ENCODE data around the gene DIAPH2. TPM values are rescaled to one million over a fixed set of nuclear protein-coding genes. Genes with fewer than 3 reads are reported as not detected.

The DIAPH2 gene
- total RNA-seq, 1 experiment from 2014 or later, result 10.9 TPM

DNA sequence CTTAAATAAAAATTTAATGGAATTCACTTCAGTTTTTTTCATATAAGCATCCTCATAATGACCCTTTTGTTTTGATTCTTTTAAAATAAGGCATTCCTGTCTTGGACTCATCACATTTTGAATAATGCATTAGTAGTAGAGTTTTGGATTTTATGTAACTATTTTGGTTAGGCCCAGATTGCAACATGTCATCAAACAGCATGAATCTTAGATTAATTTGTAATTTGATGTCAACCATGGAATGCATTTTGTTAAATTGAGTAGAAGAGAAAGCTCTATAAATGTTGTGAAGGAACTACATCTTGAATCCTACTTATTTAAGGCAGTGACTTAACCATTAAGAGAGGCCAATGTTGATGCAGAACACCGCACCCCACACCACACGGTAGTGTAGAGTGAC lies 3.1 kb downstream of the DIAPH2 start:
- DNase-seq (ENCODE audit: low read depth, low spot score) (no peak), ATAC-seq (no peak)
- H3K79me2 ChIP-seq (ENCODE audit: insufficient read depth, low read length), result peaks cover 30% of the 10 kb centered on the region
- intact Hi-C loops (cut with micrococcal nuclease), result no loop called here
- no peaks in the 10 kb centered on the region for H3K27me3 ChIP-seq (ENCODE audit: insufficient read depth, low read length)
- H4K20me1 ChIP-seq (ENCODE audit: insufficient read depth), result no peaks in the 10 kb centered on the region
- H3K27ac ChIP-seq (ENCODE audit: low read depth, low read length), result no peak overlapping the region
- H3K36me3 ChIP-seq (ENCODE audit: control insufficient read depth in 1 of 2, insufficient read depth in 2 of 2, low read length in 2 of 2), result no peaks in the 10 kb centered on the region
- H2AFZ ChIP-seq (ENCODE audit: low read depth, low read length, poor library complexity, severe bottlenecking), result no peak overlapping the region
- H3K9me3 ChIP-seq (ENCODE audit: control insufficient read depth in 1 of 2, insufficient read depth in 1 of 2, low read depth in 1 of 2, low read length in 2 of 2), result no peaks in the 10 kb centered on the region
- no TSS peak for BruUV-seq (replicated peaks)
- CTCF ChIA-PET, result no interaction called here
- H3K4me1 ChIP-seq (ENCODE audit: control insufficient read depth in 1 of 2, insufficient read depth in 2 of 2, low read length in 2 of 2), result peaks cover 0 to 14% of the 10 kb centered on the region in 2 experiments; a peak in 2 of 4 replicates
- no peaks in the 10 kb centered on the region for H3K9me2 ChIP-seq (ENCODE audit: insufficient read depth)
- H3K4me2 ChIP-seq (ENCODE audit: low read length), result no peak overlapping the region
- H3K4me3 ChIP-seq (replicated peaks in 1 of 2; ENCODE audit: low read depth in 1 of 2, low read length in 2 of 2), result no peak overlapping the region
- TF ChIP-seq JUND (IDR thresholded peaks at IDR 0.05) (no peak), SP1 (IDR thresholded peaks at IDR 0.05; ENCODE audit: low read depth) (no peak), CEBPB (IDR thresholded peaks at IDR 0.05; ENCODE audit: low read depth) (no peak), EZH2phosphoT487 (IDR thresholded peaks at IDR 0.05; ENCODE audit: borderline replicate concordance) (no peak), CBX3 (IDR thresholded peaks at IDR 0.05; ENCODE audit: low read depth) (no peak), FOSL1 (IDR thresholded peaks at IDR 0.05; ENCODE audit: low read depth) (no peak), RAD21 (IDR thresholded peaks at IDR 0.05; ENCODE audit: low read depth) (no peak), EZH2 (IDR thresholded peaks at IDR 0.05) (no peak), ELF1 (IDR thresholded peaks at IDR 0.05; ENCODE audit: borderline replicate concordance, low read depth) (no peak), SIN3A (IDR thresholded peaks at IDR 0.05; ENCODE audit: low read depth) (no peak), MAX (IDR thresholded peaks at IDR 0.05) (no peak), CTCF (IDR thresholded peaks at IDR 0.05 in 2 of 3, conservative IDR thresholded peaks at IDR 0.05 in 1 of 3; ENCODE audit: borderline replicate concordance in 1 of 3, insufficient read depth in 1 of 3, low read depth in 2 of 3, low read length in 2 of 3) (no peak), ATF3 (IDR thresholded peaks at IDR 0.05) (no peak)
- RAD21 ChIA-PET (ENCODE audit: low non-redundant PET in 1 of 2, low total read pairs in 2 of 2, uncharacterized antibody in 2 of 2, unreplicated experiment in 2 of 2), result no interaction called here
- POLR2A ChIA-PET, result no interaction called here
- H3K9ac ChIP-seq (ENCODE audit: low read length), result no peak overlapping the region

All from HCT116 (cell line).